22Rv1 (cell line): ENCODE results near the gene ZFY.

Experiments
- ZFX ChIP-seq: fragments of 450-650 bp; IDR thresholded peaks from 2 replicates; pipeline ENCODE4 v1.6.1; 2017; ENCODE audit warnings: antibody characterized with exemption, borderline replicate concordance
- TF ChIP-seq, protein P1 (sequence below): fragments of 450-650 bp; IDR thresholded peaks from 2 replicates; pipeline ENCODE4 v1.5.1; 2017; ENCODE audit warnings: mild to moderate bottlenecking

DNA sequence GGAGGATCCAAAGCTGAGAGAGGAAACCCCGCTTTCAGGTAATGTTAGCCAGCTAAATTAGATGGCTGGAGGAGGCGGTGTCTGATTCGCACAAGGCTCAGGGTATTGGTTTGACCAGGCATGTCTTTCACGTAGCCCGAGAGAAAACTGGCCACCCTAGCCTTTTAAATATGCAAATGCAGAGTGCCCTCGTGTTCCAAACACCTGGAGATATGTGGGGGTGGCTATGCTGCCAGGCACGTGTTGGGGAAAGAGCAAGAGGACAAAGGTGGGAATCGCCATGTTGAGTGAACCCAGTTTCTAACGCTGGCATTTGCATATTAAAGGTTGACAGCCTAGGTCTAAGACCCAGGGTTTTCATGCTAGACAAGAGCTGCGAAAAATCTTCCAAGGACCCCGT is 84.4 kb downstream of the ZFY start:
- TF ChIP-seq, protein P1, sequence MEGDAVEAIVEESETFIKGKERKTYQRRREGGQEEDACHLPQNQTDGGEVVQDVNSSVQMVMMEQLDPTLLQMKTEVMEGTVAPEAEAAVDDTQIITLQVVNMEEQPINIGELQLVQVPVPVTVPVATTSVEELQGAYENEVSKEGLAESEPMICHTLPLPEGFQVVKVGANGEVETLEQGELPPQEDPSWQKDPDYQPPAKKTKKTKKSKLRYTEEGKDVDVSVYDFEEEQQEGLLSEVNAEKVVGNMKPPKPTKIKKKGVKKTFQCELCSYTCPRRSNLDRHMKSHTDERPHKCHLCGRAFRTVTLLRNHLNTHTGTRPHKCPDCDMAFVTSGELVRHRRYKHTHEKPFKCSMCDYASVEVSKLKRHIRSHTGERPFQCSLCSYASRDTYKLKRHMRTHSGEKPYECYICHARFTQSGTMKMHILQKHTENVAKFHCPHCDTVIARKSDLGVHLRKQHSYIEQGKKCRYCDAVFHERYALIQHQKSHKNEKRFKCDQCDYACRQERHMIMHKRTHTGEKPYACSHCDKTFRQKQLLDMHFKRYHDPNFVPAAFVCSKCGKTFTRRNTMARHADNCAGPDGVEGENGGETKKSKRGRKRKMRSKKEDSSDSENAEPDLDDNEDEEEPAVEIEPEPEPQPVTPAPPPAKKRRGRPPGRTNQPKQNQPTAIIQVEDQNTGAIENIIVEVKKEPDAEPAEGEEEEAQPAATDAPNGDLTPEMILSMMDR, result no peak
- TF ChIP-seq ZFX, result no peak
